OCI-LY3 (cell line): ENCODE data around the gene CACNA2D3.

Experiments used
- H2AFZ ChIP-seq: fragments of 200-600, 300-600 bp; shearing (Covaris generic); 2 replicates; pipeline ENCODE4 v1.6.0; 2014; ENCODE audit warnings: antibody characterized with exemption, low read depth, low read length
- H3K27ac ChIP-seq: fragments of 200-600, 300-600 bp; sonication (generic); 2 replicates; pipeline ENCODE4 v1.5.1; 2014; ENCODE audit warnings: mild to moderate bottlenecking, low read length, moderate library complexity, mixed read lengths
- H3K27me3 ChIP-seq: fragments of 200-600, 300-600 bp; sonication (generic); 2 replicates; pipeline ENCODE4 v1.6.1; 2014; ENCODE audit warnings: low read depth, low read length, mixed read lengths
- H3K36me3 ChIP-seq: fragments of 200-600, 300-600 bp; sonication (generic); replicated peaks from 2 replicates; pipeline ENCODE3; 2014; ENCODE audit warnings: low read depth, low read length, mixed read lengths
- H3K4me1 ChIP-seq: fragments of 300-600, 200-600 bp; sonication (generic); 2 replicates; pipeline ENCODE4 v1.6.1; 2014; ENCODE audit warnings: low read length, mixed read lengths
- H3K4me2 ChIP-seq: fragments of 200-600, 300-600 bp; sonication (generic); 2 replicates; pipeline ENCODE4 v1.6.1; 2014; ENCODE audit warnings: low read length, mixed read lengths
- H3K4me3 ChIP-seq: fragments of 300-600, 200-600 bp; sonication (generic); 2 replicates; pipeline ENCODE4 v1.5.1; 2014; ENCODE audit warnings: antibody characterized with exemption, mild to moderate bottlenecking, low read length, moderate library complexity
- H3K79me2 ChIP-seq: fragments of 300-600, 200-600 bp; shearing (Covaris generic); 2 replicates; pipeline ENCODE4 v1.6.1; 2014; ENCODE audit warnings: mild to moderate bottlenecking, low read length, mixed read lengths
- H3K9ac ChIP-seq: fragments of 300-600, 200-600 bp; shearing (Covaris generic); 2 replicates; pipeline ENCODE4 v1.6.0; 2014; ENCODE audit warnings: mild to moderate bottlenecking, low read length, moderate library complexity
- H3K9me3 ChIP-seq: fragments of 200-600, 300-600 bp; shearing (Covaris generic); 2 replicates; pipeline ENCODE4 v1.6.1; 2014; ENCODE audit warnings: low read length, mixed read lengths; ENCODE audit not compliant: insufficient read depth
- H4K20me1 ChIP-seq: fragments of 200-600, 300-600 bp; sonication (generic); 2 replicates; pipeline ENCODE4 v1.6.1; 2016; ENCODE audit warnings: low read length, mixed read lengths; ENCODE audit not compliant: insufficient read depth
- EZH2phosphoT487 ChIP-seq: fragments of 200-600 bp; shearing (Covaris generic); IDR thresholded peaks from 2 replicates; pipeline ENCODE4 v1.6.1; 2018; ENCODE audit warnings: antibody characterized with exemption, mixed run types, low read depth
- TF ChIP-seq, protein P1 (sequence below): fragments of 200-600, 300-600 bp; sonication (generic); IDR thresholded peaks from 2 replicates; pipeline ENCODE4 v1.5.1; 2014; ENCODE audit warnings: antibody characterized with exemption, low read length, low read depth

CACNA2D3 gene

GRCh38 chr3:54120657-54121413 lies 1.5 kb upstream of the CACNA2D3 start:
- peaks cover 55% of the 10 kb centered on the region for H3K27me3 ChIP-seq
- no peaks in the 10 kb centered on the region for H3K79me2 ChIP-seq
- TF ChIP-seq, protein P1, sequence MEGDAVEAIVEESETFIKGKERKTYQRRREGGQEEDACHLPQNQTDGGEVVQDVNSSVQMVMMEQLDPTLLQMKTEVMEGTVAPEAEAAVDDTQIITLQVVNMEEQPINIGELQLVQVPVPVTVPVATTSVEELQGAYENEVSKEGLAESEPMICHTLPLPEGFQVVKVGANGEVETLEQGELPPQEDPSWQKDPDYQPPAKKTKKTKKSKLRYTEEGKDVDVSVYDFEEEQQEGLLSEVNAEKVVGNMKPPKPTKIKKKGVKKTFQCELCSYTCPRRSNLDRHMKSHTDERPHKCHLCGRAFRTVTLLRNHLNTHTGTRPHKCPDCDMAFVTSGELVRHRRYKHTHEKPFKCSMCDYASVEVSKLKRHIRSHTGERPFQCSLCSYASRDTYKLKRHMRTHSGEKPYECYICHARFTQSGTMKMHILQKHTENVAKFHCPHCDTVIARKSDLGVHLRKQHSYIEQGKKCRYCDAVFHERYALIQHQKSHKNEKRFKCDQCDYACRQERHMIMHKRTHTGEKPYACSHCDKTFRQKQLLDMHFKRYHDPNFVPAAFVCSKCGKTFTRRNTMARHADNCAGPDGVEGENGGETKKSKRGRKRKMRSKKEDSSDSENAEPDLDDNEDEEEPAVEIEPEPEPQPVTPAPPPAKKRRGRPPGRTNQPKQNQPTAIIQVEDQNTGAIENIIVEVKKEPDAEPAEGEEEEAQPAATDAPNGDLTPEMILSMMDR = no peak
- no peak for TF ChIP-seq EZH2phosphoT487
- H4K20me1 ChIP-seq = no peaks in the 10 kb centered on the region
- H3K36me3 ChIP-seq = no peaks in the 10 kb centered on the region
- H3K4me3 ChIP-seq = peak overlapping the region; percentile 79
- no peak overlapping the region for H3K27ac ChIP-seq
- H3K4me2 ChIP-seq = peak overlapping the region; percentile 93
- H3K4me1 ChIP-seq = peaks cover 6% of the 10 kb centered on the region; the same call in 1 of the 2 replicates
- H3K9ac ChIP-seq = peak overlapping the region; percentile 46
- H2AFZ ChIP-seq = peak overlapping the region; percentile 22; the same call in 1 of the 2 replicates
- H3K9me3 ChIP-seq = no peaks in the 10 kb centered on the region

GRCh38 chr3:54121414-54122323 lies 683 bp upstream of the CACNA2D3 start:
- TF ChIP-seq EZH2phosphoT487 = no peak
- TF ChIP-seq, protein P1 = no peak
- peak overlapping the region; percentile 93 for H3K4me2 ChIP-seq
- peak overlapping the region; percentile 46 for H3K9ac ChIP-seq
- H3K27me3 ChIP-seq = peaks cover 62% of the 10 kb centered on the region
- peak overlapping the region; percentile 79 for H3K4me3 ChIP-seq
- no peaks in the 10 kb centered on the region for H4K20me1 ChIP-seq
- H3K36me3 ChIP-seq = no peaks in the 10 kb centered on the region
- H2AFZ ChIP-seq = peak overlapping the region; percentile 86
- H3K27ac ChIP-seq = no peak overlapping the region
- H3K4me1 ChIP-seq = peaks cover 6% of the 10 kb centered on the region; the same call in 1 of the 2 replicates
- no peaks in the 10 kb centered on the region for H3K9me3 ChIP-seq
- H3K79me2 ChIP-seq = no peaks in the 10 kb centered on the region

DNA sequence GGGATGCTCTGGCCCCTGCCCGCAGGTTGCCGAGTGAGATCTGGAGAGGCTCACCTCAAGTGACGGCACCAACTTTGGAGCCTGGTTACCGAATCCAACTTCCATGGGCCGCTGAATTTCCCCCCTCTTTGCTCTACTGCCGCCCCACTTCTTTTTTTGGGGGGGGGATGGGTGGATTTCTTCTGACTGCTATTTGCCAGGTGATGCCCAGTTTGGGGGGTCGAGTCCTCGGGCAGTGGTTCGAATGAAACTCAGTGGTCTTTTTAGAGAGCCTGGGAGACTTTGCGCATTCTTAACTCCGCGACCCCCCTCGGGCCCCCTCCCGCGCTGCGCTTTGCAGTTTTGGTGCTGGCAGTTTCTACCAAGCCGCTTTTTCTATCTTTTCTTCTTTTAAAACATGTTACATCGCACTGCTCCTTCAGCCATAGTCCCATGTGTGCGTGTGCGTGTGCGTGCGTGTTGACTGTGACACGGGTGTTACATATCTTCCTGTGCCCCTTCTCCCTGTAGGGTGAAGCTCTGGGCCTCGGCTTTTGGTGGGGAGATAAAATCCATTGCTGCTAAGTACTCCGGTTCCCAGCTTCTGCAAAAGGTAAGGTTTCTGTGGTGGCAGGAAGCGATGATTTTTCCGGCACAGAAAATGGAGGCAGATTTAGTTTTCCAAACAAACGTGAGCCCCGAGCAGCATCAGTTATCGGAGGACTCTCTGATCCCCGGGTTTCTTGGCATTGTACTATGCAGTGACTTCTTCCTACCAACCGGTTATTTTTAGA lies 837 bp downstream of the CACNA2D3 start:
- H3K4me3 ChIP-seq = no peak overlapping the region
- no peaks in the 10 kb centered on the region for H4K20me1 ChIP-seq
- H3K9ac ChIP-seq = no peak overlapping the region
- H2AFZ ChIP-seq = no peak overlapping the region
- TF ChIP-seq, protein P1 = no peak
- no peak for TF ChIP-seq EZH2phosphoT487
- no peaks in the 10 kb centered on the region for H3K79me2 ChIP-seq
- no peak overlapping the region for H3K27ac ChIP-seq
- H3K9me3 ChIP-seq = no peaks in the 10 kb centered on the region
- H3K4me1 ChIP-seq = peaks cover 6% of the 10 kb centered on the region; the same call in 1 of the 2 replicates
- H3K36me3 ChIP-seq = no peaks in the 10 kb centered on the region
- H3K4me2 ChIP-seq = no peak overlapping the region
- H3K27me3 ChIP-seq = peaks cover 67% of the 10 kb centered on the region
